AML-193 (cell line): ENCODE results near the gene SORCS2.

Source experiments
- DNase-seq, 2 experiments: peaks; one replicate each; lab custom pipeline; 2025; lab: John Stamatoyannopoulos, UW

The SORCS2 gene

DNA sequence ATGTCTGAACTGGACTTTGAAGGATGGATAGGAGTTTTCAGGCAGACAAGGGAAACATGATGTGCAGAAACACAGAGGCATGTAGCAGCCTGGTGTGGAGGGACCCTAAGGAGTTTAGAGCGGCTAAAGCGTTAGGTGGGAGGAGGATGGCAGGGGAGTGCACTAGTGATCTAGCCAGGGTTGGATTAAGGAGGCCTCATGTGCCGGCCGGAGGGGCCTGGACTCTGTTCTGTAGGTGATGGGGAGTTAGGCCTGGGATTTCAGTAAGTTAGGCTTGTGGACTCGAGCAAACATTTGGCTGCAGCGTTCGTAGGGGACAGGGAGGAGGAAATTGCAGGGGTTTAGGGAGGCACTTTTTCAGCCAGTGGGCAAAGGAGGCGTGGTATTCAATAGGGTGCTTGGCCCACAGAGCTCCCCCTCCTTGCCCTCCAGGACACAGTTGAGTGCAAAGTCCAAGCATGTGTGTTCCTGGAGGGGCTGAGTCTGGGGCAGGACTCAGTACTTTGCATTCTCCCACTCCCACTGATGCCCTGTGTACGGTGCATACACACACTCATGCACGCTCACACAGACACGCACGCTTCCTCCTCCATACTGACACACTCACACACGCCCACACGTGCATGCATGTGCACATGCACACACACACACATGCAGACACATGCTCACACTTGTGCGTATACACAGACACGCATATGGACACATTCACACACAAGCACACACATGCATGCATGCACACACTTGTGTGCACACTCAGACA is 223.8 kb downstream of the SORCS2 start:
- DNase-seq = no peak

DNA sequence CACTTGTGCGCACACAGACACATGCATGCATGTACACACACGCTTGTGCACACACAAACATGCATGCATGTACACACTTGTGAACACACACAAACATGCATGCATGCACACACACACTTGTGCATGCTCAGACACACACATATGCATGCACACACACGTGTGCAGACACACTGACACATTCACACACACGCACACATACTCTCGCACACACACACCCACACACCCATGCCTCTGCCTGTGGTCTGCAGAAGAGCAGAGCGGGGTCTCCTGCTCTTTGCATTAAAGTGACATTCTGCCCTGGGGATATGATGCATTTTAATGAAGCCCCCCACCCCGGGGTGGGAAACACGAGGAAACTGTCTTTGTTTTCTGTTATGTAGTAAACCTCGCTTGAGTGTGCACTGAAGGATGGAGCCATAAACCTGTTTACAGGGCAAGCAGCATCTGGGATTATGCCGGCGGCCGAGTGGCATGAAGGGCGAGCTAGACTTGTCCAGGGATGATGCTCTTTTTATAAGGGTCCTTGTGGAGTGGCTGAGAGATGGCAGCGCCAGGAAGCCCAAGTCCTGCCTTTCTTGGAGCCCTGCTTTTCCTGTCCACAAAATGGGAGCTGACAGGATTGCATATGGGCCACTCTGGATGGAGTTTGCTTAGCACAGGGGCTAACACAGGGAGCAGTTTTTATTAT is 224.6 kb downstream of the SORCS2 start:
- no peak for DNase-seq

DNA sequence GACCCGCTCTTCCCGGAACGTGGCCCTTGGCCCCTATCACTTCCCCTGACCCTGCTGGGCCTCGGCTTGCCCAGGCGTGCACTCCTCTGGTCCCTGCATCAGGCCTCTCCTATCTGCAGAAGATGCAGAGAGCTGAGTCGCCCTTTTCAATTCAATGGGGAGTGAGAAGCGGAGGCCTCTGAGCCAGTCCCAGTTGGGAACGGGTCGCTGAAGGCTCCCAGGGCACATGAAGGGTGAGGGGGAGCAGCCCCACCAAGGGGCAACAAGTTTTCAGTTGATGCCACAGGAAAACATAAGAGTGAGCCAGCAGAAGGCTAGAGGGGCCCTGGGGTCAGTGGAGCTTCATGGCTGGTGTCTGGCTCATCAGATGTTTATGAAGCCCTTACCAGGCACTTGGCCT is 225.3 kb downstream of the SORCS2 start:
- no peak for DNase-seq

DNA sequence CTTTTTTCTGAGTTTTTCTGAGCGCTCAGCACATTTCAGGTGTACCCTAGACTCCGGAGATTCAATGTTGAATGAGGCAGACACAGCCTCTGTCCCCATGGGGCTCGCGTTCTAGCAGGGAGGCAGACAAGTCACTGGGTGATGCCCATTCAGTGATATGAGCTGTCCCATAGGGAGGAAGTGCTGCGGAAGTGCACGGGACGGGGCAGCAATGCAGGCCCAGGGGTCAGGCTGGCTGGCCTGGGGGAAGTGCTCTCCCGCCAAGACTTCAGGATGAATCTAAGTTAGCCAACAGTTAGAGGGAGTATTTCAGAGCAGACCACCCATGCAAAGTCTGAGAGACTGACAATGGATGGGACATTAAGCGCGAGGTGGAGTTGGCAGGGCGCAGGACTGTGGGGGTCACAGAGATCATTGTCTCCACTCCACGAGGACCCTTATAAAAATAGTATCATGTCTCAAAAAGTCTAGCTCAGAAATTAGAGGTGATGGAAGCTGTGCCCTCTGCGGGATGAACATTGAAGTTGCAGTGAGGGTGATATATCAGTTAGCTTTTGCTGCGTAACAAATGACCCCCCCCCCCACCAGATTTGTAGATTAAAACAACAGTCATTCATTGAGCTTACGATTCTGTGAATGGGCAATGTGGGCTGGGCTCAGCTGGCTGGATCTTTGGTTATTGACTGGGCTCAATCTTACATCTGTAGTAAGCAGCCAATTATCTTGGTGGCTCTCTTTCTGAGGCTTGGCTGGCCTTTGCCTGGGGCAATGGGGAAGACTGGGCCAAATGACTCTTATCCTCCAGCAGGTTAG is 226.0 kb downstream of the SORCS2 start:
- DNase-seq = no peak

DNA sequence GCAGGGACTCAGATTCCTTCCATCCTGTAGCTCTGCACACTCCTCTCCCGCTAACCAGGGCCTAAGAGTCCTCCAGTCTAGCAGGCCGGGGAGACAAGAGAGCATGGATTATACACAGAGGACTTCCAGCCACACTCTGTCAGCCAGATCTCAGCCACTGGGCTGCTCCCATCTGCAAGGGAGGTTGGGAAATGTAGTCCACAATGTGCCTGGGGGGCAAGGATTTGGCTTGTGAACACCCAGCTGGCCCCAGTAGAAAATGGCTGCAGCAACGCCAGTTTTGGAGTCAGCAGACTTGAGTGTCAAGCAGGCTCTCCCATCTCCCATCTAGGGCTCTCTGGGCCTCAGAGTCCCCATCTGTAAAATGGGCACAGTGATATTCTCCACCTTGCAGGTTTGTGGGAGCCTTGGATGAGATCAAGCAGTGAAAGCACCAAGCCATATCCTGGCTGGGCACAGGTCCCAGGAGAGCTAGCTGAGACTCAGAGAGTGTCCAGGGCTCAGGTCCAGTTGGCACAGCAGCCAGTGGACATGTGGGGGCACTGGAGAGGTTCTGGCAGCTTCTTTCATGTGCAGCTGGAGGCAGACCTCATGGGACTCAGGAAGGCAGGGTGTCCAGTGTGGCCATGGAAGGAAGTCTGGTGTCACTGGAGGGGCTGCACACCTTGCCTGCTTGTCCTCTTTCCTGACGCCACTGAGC is 227.8 kb downstream of the SORCS2 start:
- DNase-seq = no peak

DNA sequence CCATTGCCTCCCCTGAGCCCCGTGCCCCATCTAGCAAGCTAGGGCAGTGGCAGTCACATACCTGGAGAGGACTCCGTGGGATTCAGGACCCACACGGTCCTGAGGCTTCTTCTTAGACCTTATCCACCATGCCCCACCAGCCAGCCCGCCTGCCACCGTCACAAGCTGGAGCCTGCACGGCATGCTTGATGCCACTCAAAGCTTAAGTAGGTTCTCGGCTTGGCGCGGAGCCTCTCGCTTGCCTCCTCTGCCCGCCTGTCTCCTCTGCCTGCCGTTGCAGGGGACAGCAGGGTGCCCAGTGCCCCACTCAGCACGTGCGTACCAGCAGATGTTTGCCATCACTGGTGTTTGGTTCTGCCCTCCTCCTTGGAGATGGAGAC is 228.3 kb downstream of the SORCS2 start:
- DNase-seq = no peak

DNA sequence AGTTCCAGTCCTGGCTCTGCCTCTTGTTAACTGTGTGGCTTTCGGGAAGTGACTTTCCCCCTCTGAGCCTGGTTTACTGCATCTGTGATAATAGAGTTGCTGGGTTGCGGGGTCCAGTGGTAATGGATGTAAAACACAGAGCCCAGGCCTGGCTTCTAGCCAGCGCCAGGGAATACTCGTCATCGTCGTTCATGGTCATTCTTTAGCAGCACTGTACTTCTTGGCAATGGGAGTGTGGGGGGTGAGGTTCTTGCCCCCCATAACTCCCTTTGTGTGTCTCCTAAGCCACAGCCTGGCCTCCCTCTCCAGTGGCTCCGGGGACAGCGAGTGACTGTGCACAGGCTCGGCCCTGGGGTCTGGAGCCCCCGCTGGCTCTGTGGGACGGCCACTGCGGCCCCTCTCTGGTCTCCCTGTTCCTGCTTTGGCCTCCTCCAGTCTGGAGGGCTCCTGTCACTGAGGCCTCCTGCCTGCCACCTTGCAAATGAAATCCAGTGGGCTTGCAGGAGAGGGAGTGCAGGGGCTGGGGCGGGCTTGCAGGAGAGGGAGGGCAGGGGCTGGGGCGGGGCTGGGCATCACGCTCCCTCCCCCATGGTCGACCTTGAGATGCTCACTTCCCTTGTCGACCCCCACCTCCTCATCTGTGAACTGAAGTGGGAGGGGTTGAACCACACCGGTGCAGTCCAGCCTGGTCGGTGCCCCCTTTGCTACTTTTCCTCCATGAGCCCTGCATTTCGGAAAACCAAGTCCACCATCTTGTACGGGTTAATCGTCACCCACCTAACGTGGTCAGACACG is 229.2 kb downstream of the SORCS2 start:
- no peak for DNase-seq

DNA sequence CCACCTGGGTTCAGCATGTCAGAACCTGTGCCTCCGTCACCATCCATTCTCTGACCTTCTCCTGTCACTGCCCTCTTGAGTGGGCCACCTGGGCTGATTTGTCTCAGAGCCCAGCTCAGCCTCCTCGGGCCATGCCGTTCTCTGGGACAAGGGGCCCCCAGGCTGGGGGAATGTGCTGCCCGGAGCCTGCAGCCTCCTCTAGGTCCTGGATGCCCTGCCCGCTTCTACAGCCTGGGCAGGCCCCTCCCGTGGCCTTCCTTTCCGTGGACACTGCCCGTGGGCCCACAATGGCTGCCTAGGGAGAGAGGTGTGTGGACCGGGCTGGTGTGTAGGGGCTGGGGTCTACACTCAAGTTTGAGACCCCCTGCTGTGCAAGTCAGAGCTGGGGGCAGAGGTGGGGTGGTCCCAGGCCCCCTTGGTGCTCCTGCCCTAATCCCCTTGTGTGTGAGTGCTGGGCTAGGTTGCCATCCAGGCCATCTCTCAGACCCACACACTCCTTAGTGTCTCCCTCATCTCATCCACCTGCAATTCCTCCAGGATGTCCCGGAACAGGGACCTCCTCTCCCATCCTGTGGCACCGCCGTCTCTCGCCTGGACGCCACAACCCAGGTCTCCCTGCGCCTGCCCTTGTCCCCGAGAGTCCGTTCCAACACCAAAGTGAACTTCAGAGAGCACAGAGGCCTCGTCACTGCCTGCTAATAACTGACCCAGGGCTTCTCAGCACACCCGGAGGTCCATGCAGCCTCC is 230.0 kb downstream of the SORCS2 start:
- no peak for DNase-seq

DNA sequence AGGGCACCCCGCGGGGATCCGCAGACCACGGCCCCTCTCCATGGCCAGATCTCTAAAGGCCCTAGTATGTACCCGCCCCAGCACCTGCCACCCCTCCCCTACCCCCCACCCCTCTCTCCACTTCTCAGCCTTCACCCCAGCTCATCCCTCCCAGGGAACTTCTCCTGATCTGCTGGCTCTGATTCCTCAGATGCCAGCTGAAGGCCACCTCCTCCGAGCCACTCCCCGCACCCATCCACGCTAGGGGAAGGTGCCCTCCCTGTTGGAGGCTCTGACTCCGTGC is 230.5 kb downstream of the SORCS2 start:
- no peak for DNase-seq

DNA sequence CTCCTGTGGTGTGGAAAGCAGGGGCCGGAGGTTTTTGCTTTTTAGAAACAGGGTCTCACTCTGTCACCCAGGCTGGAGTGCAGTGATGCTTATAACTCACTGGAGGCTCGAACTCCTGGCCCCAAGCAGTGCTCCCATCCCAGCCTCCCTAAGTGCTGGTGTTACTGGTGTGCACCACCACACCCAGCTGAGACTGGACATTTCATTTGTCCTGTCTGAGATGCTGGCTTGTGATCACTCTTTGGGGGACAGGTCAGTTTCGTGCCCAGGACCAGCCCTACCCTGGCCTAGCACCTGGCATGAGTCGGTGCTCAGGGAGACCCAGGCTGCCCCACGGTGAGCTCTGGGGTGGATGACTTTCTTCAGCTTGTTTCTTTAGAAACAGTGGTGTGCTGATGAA is 231.1 kb downstream of the SORCS2 start:
- DNase-seq = no peak

DNA sequence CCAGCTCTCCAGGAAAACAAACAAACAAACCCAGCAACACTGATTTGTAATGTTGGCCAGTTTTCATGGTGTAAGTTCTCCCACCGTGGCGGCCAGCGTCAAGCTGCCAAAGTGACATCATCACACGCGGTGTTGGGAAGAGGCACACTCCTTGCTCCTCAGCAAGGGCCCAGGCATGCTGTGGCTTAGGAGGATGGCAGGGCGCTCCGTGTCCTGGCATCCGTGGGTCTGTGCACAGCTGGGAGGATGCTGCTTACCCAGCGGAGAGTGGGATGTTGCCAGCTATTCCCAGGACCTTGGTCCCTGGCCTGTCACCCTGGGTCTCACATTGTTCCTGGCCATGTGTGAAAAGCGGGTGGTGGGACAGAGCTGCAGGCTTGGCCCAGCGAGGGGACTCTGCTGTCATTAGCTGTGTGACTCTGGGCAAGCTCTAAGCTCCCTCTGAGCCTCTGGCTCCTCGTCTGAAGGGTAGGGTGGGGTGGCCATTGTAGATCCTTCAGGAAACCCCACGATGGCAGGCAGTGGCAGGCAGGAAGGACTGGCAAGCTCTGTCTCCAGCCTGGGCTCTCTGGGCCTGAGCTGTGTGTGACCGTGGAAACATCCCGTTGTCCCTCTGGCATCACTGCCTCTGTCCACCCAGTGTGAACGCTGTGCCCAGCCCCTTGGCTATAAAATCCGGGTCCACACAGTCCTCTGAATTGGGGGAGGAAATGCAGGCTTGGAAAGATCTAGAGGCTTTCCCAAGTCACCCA is 231.6 kb downstream of the SORCS2 start:
- DNase-seq = no peak

DNA sequence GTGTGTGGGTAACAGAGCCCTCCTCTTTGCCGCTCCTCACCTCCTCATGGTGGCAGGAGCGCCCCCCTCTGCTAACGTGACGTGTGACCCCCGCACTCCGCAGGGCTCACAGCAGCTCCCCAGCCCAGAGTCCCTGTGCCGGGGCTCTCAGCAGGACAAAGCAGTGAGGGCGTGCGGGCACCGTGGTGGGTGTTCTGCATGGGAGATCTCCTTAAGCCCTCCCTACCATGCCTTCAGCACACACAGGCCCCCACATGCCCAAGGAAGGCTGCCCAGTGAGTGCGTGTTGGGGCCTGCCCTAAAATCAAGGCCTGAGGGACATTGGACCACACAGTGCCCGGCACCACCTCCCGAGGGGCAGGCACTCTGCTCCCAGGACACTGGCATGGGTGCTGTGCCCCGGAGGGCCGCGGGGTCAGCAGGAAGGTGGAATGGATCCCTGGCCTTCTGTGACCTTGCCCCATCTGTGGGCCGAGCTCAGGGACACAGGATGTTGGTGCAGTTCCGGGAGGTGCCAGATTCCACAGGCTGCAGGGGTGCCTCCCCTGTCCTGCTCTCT is 232.3 kb downstream of the SORCS2 start:
- no peak for DNase-seq

DNA sequence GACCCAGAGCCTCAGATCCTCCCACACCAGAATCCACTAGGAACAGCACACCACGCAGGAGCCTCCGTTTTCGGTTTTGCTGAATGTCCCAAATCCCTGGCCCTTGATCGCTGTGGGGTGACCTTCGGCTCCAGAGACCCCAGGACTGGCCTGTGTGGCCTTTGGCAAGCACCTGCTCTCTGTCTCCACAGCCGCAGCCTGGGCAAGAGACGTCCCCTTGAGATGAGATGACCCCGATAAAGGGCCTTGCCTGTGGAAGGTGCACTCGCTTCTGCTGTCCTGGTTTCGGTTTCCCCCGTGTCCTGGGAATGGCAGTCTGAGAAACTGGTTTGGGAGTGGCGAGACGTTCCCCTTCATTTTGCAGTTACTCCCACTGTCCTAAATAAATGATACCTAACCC is 232.8 kb downstream of the SORCS2 start:
- DNase-seq = no peak

DNA sequence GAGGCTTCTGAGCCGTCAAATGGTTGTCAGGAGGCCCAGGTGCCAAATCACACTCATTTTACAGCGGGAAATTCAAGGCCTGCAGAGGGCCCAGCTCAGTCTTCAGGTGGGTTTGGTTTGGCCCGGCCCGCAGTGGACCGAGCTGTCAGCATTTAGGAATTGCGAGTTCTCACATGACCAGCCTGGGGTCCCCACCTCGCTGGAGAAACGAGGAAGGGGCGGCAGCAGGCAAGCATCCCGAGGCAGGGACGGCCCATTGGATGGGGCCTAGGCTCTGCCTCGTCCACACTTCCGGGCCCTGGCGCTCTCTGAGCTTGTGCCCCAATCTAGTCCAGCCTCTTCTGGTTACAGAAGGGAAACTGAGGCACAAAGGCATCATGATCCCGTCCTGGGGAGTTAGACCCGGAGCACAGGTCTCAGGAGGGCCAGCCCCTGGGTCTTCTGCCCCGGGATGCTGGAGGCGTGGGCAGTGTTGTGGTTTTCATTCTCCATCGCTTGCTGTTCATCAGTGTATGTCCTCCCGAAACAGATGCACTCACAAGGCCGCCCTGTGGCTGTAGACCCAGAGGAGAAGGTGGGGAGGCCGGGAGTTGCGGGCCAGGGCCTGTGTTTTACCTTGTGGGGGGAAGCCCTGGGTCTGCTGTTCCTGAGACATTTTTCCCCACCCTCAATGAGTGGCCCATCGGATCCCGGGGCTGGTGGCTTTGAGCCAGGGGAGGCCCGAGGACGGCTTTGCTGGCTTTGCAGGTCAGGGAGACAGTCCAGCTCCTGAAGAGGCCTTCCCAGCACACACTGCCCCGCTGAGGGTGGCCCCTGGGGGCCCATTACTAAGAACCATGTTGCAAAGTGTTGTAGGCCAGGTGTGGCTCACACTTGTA is 233.5 kb downstream of the SORCS2 start:
- DNase-seq = no peak

DNA sequence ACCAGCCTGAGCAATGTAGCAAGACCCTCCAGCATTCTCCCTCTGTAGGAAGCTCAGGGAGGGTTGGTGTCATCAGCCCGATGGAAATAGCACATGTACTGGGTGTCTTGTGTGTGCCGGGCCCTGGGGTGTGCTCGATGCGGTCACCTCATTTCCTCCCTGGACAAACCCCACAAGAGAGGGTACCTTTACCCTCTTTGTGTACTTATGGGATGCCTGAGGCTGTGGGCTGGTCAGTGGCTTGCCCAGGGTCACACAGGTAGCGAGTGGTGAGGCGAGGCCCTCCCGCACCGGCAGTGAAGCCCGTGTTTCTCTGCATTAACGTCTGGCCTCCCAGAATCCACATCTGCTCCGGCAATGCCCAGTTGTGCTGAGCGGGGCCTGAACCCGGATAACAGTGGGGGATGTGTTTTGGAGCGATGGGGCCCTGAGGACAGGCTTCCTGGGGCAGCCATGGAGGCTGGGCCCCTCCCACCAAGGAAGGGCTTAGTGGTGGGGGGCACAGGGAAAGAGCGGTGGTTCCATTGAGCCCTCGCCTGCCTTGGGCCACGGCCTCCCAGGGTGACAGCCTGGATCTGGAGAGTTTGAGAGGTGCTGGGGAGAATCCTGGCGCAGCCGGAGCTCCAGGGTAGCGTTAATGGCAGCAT is 234.3 kb downstream of the SORCS2 start:
- no peak for DNase-seq

DNA sequence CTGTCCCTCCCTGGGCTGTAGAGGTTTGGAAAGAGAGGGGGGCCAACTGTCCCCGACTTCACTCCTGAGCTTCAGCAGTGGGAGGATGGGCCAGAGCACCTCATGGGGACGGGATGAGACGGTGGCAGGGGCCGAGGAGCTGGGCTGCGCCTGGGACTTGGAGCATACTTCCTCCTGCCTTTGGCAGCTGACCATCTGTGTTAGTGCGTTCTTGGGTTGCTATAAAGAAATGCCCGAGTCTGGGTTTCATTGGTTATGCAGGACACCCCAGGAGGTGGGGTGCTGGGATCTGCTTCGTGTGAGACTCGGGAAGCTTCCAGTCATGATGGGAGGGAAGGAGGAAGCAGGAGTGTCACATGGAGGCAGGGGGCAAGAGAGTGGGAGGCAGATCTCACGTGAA is 235.0 kb downstream of the SORCS2 start:
- DNase-seq = no peak

DNA sequence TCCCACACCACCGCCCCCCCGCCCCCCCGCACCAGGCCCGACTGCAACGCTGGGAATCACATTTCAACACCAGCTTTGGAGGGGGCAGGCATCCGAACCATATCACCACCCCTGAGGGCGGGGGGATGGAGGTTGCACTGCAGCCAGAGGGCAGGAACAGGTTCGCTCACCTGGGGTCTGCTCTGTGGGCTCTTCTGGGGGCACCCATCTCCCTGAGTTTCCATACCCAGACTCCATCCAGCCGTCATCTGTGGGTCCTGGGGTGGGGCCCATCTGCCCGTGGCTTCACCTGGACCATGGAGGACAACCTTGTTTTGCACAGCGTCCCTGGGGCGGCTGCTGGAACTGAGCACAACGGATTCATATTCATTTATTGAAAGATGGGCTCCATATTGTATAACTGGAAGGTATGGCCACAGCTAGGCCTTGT is 235.5 kb downstream of the SORCS2 start:
- DNase-seq = no peak
